Measurements from ENCODE around the gene OR10G4.

DNA sequence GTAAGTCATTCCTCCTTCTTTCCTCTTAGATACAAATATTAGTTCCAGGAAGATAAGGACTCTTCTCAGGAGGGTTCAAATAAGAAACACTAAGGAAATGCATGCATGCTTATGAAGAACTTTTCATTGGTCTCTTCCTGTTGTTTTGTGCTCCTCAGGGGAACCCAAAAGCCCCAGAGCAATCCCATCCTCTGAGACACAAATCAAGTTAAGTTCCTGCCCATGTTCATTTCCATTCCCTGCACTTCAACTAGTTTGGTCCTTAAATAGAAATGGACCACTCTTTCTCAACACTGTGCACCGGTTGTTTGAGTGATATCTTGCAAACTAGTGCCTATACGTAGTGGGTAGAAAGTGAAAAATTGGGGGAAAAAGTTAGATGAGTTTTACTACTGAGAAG is at the start of gene OR10G4:
- TF ChIP-seq, protein P1, sequence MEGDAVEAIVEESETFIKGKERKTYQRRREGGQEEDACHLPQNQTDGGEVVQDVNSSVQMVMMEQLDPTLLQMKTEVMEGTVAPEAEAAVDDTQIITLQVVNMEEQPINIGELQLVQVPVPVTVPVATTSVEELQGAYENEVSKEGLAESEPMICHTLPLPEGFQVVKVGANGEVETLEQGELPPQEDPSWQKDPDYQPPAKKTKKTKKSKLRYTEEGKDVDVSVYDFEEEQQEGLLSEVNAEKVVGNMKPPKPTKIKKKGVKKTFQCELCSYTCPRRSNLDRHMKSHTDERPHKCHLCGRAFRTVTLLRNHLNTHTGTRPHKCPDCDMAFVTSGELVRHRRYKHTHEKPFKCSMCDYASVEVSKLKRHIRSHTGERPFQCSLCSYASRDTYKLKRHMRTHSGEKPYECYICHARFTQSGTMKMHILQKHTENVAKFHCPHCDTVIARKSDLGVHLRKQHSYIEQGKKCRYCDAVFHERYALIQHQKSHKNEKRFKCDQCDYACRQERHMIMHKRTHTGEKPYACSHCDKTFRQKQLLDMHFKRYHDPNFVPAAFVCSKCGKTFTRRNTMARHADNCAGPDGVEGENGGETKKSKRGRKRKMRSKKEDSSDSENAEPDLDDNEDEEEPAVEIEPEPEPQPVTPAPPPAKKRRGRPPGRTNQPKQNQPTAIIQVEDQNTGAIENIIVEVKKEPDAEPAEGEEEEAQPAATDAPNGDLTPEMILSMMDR (optimal IDR thresholded peaks at IDR 0.05 in 1 of 3, IDR thresholded peaks at IDR 0.05 in 1 of 3, conservative IDR thresholded peaks at IDR 0.05 in 1 of 3; ENCODE audit: extremely low read depth in 1 of 3, insufficient read depth in 2 of 3, low read length in 3 of 3), result no peak
- TF ChIP-seq EZH2 (IDR thresholded peaks at IDR 0.05; ENCODE audit: low read length), result no peak
